GM13976 (cell line): ENCODE results near the gene INHBA.

Experiments
- DNase-seq: peaks from one replicate; pipeline ENCODE4 v3.0.0; 2012; ENCODE audit warnings: low spot score
- in situ Hi-C: fragments of 300-500 bp; cut with MboI; formaldehyde crosslinking; loops from one replicate; pipeline ENCODE4 v1.12.0; 2022; ENCODE audit warnings: low sequenced_read_pairs, mixed read lengths, inconsistent platforms; ENCODE audit not compliant: unreplicated experiment
- TF ChIP-seq, protein P1 (sequence below): IDR thresholded peaks from 2 replicates; pipeline ENCODE4 v1.5.1; 2012; ENCODE audit warnings: borderline replicate concordance, mild to moderate bottlenecking; ENCODE audit not compliant: insufficient read depth; ENCODE audit errors: extremely low read depth, missing control alignments, control extremely low read depth

Gene INHBA

DNA sequence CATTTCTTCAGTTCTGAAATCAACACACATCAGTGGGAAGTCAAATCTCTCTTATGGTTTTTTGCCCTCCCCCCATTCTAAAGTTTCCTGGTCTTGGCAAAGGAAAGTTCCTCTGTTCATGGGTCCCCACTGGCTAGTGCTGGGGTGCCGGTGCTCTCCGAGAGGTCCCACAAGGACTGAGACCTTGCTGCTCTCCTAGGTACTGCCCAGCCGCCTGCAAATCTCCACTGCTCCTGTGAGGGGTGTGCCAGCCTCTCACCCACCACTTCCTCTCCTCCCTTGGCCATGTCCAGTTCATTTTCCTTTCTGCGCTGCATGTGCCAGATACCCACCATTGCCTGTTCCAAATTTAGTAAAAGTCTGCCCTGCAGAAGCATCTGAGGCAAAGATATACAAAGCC lies 17.2 kb upstream of the INHBA start:
- no peak for DNase-seq
- in situ Hi-C loops = loop anchor here (25.0 kb wide), 1 partner anchor 708 kb away; no protein-coding TSS in a partner anchor
- TF ChIP-seq, protein P1, sequence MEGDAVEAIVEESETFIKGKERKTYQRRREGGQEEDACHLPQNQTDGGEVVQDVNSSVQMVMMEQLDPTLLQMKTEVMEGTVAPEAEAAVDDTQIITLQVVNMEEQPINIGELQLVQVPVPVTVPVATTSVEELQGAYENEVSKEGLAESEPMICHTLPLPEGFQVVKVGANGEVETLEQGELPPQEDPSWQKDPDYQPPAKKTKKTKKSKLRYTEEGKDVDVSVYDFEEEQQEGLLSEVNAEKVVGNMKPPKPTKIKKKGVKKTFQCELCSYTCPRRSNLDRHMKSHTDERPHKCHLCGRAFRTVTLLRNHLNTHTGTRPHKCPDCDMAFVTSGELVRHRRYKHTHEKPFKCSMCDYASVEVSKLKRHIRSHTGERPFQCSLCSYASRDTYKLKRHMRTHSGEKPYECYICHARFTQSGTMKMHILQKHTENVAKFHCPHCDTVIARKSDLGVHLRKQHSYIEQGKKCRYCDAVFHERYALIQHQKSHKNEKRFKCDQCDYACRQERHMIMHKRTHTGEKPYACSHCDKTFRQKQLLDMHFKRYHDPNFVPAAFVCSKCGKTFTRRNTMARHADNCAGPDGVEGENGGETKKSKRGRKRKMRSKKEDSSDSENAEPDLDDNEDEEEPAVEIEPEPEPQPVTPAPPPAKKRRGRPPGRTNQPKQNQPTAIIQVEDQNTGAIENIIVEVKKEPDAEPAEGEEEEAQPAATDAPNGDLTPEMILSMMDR = no peak

DNA sequence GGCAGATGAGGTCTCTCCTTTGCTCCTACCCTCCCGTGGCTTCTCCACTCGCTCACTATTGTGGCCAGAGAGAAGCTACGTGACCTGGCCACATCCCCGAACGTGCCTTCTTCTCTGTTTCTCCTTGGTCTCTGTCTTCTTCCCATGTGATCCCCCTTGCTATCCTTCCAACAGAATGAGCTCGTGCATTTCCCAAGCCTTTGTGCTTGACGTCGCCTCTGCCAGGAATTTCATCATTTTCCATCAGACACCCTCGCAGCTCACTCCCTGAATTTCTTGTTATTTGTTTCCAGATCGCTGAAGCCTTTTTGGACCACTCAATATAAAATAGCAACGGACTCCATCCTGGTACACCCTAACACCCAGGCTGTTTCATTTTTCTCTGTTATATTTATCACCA lies 13.8 kb upstream of the INHBA start:
- TF ChIP-seq, protein P1 = no peak
- in situ Hi-C loops = loop anchor here (25.0 kb wide), 1 partner anchor 704 kb away; no protein-coding TSS in a partner anchor
- DNase-seq = no peak

DNA sequence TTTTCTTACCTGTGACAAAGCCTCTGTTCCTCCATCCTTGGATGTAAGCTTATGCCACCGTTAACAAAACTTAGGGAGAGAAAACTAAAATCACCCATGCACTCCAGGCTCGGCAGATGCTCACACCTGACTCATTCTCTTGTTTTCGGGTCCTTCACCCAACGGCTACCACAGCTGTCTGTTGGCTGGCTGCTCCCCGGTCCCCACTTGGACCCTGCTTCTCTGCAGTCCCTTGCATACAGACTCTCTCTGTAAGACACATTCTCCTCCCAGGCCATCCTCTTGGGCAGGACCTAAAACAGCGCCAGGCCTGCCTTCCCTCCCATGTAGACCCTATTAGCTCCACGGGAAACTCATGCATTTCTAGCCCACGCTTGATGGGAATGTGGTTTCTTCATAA lies 12.1 kb upstream of the INHBA start:
- DNase-seq = no peak
- TF ChIP-seq, protein P1 = no peak
- in situ Hi-C loops = loop anchor here (25.0 kb wide), 1 partner anchor 703 kb away; no protein-coding TSS in a partner anchor

DNA sequence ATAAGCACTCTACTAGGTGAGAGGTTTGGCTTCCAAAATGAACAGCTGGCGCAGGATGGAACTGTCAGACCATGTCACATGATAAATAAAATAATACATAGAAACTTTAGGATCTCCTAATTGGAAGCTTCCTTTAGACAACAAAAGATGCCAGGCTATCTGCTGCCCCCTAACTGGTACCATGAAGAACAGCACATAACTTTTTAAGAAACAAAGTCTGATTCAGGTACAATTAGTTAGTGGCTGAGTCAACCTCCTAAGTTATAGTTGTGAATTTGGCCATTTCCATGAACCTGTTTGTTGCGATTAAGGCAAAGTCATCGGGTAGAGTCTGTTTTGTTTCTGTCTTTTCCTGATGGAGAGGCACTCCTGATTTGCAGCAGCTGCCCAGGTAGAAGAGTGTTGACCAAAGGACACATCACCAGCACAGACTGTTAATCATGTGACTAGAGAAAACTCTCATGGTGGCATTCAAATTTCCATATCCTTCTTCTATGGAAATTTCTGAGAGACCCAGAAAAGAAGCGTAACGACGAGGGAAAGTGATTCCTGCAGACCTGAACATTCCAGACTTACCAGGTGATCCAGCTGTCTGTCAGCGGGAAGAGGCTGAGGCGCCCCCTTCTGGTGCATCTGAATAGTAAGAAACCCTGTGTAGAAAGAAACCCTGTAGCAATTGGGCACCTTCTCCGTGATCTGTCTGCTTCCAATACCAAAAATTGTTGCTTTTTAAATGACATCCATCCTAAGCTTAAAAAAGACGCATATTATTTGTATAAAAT lies 8.6 kb upstream of the INHBA start:
- TF ChIP-seq, protein P1 = no peak
- DNase-seq = no peak
- in situ Hi-C loops = loop anchor here (25.0 kb wide), 1 partner anchor 699 kb away; no protein-coding TSS in a partner anchor

DNA sequence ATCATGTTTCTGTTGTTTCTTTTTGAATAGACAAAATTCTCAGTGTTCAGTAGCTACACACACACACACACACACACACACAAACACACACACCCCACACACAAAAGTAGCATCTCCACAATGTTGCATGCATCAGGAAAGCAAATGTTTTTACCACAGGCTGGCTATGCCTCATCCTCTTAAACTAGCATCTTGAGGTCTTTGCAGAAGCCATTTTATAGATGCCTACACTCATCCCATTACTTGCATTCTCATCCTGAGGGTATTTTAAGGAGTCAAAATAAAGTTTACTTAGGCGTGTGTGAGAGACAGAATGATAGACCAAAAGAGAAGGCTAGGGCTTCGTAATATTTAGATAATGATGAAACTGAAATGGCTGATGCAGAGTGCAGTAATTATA lies 7.9 kb upstream of the INHBA start:
- TF ChIP-seq, protein P1 = no peak
- DNase-seq = no peak
- in situ Hi-C loops = loop anchor here (25.0 kb wide), 1 partner anchor 699 kb away; no protein-coding TSS in a partner anchor

DNA sequence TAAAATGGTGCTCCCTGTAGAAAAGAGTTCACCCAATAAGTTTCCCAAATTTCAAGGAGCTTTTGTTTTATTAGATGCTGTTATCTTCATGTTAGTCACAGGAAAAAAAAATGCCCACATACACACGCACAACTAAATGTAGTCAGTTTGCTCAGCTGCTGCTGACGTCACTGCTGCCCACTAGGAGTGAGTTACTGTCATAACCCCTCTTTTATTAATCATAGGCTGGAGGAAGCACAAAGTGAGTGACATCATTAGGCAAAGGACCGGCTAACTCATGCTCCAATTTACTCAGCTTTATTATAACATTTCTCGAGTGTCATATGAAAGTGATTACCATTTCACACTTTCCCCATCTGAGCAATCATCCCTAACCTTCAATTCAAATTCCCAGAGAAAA lies 6.7 kb upstream of the INHBA start:
- TF ChIP-seq, protein P1 = no peak
- in situ Hi-C loops = loop anchor here (25.0 kb wide), 1 partner anchor 697 kb away; no protein-coding TSS in a partner anchor
- DNase-seq = no peak
